Fibroblast of mammary gland (primary cell): Measurements from ENCODE around the gene PAPOLG.
"Not testable (repeated sequence)": the region's sequence is repeated elsewhere in the genome, so short reads cannot be mapped to it uniquely, and the experiment has no call there.

Experiments used
- DNase-seq: peaks from one replicate; pipeline ENCODE4 v3.0.0-alpha.2; 2010; ENCODE audit warnings: low read depth
- H3K4me3 ChIP-seq: 2 replicates; pipeline ENCODE4 v1.5.1; 2011; ENCODE audit warnings: low read depth, mild to moderate bottlenecking, low read length, moderate library complexity; ENCODE audit not compliant: control insufficient read depth
- CTCF ChIP-seq: conservative IDR thresholded peaks from 2 replicates; pipeline ENCODE4 v1.5.1; 2011; ENCODE audit warnings: low read depth, low read length, inconsistent platforms; ENCODE audit not compliant: control insufficient read depth, insufficient read depth

Gene PAPOLG

DNA sequence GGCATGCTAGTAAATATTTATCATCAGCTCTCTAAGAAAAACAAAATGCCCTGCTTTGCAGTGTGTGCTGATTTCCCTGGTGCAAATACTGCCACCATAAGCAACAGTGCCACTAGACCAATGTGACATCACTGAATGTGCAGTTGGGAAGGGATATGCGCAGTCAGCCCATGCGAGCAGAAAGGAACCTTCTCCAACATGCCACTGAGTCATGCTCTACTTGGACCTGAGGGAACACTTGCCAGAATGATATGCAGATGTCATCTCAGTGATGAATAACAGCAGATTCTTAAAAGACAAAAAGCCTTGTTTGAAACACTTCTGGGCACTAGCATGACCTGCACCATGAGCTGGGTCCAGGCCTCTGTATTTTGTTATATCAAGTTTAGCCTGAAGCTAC is 70.0 kb downstream of the PAPOLG start:
- DNase-seq: peak; percentile 5
- H3K4me3 ChIP-seq: no peak overlapping the region
- no peak for TF ChIP-seq CTCF

DNA sequence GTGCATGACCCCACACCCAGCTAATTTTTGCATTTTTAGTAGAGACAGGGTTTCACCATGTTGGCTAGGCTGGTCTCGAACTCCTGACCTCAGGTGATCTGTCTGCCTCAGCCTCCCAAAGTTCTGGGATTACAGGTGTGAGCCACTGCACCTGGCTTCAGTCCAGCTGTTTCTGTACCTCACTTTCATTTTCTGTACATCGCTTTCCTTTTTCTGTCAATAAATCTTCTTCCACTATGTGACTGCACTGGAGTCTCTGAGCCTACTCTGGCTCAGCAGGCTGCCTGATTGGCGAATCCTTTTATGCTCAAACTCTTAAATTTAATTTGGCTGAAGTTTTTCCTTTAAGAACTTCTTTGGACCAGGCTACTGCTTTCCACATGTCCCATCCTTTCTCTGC is 70.8 kb downstream of the PAPOLG start:
- DNase-seq, H3K4me3 ChIP-seq: not testable (repeated sequence)

DNA sequence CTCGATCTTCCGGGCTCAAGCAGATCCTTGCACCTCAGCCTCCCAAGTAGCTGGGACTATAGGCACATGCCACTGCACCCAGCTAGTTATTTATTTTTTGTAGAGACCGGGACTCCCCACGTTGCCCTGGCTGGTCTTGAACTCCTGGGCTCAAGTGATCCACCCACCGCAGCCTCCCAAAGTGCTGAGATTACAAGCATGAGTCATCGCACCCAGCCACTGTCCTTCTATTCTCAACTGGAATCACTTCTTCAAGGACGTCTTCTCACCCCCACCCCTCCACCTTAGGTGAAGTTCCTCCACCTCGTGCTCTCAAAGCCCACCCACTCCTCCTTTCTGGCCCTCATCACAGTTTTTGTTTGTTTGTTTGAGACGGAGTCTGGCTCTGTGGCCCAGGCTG is 71.3 kb downstream of the PAPOLG start:
- no peak overlapping the region for H3K4me3 ChIP-seq
- no peak for TF ChIP-seq CTCF
- no peak for DNase-seq

DNA sequence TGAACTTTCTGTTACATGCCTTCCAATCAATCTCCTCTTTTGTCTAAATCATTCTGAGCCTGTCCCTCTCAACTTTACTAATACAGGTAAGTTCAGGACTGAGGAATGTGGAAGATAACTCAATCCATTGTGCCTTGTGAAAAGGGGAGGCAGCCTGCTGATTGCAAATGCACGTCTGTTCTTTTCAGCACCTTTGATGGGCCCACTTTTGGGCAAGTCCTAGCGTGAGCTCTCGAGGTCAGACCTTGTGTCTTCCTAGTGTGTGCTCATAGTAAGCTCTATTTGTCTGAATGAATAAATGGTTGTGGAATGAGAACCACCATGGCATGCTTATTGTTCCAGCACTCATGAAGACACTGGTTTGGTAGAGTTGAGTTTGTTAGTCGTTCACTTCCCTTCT is 74.9 kb downstream of the PAPOLG start:
- H3K4me3 ChIP-seq: no peak overlapping the region
- DNase-seq: no peak
- no peak for TF ChIP-seq CTCF

GRCh38 chr2:60831921-60832320 is 75.9 kb downstream of the PAPOLG start:
- DNase-seq: no peak
- H3K4me3 ChIP-seq: no peak overlapping the region
- no peak for TF ChIP-seq CTCF

- no peak overlapping the region for H3K4me3 ChIP-seq
- DNase-seq: no peak
- no peak for TF ChIP-seq CTCF
Measured at GRCh38 chr2:60832621-60833020, 76.6 kb downstream of the PAPOLG start.

- no peak overlapping the region for H3K4me3 ChIP-seq
Measured at GRCh38 chr2:60834270-60834717, 78.2 kb downstream of the PAPOLG start.

More at GRCh38 chr2:60834270-60834717, 78.2 kb downstream of the PAPOLG start:
- no peak for TF ChIP-seq CTCF
- DNase-seq: no peak
